ENCODE data around the gene SLC1A7. TPM values are rescaled to one million over a fixed set of nuclear protein-coding genes. Genes with fewer than 3 reads are reported as not detected.

The SLC1A7 gene
- total RNA-seq, 1 donor from 2014 or later, result not detected

GRCh38 chr1:53088616-53089300, 53.7 kb downstream of the SLC1A7 start:
- H3K36me3 ChIP-seq (ENCODE audit: control insufficient read depth, insufficient read depth, low read length), result no peaks in the 10 kb centered on the region

GRCh38 chr1:53087332-53088285, 54.8 kb downstream of the SLC1A7 start:
- Histone ChIP-seq H3K4me3 (ENCODE audit: low read depth, low read length) (no peak overlapping the region), H3K36me3 (ENCODE audit: control insufficient read depth, insufficient read depth, low read length) (no peaks in the 10 kb centered on the region), H3K27me3 (ENCODE audit: control insufficient read depth, insufficient read depth, low read length) (no peaks in the 10 kb centered on the region)
- no peak for FAIRE-seq
- DNase-seq (ENCODE audit: low read depth), result no peak
- TF ChIP-seq CTCF (IDR thresholded peaks at IDR 0.05; ENCODE audit: insufficient read depth, low read length, severe bottlenecking), result no peak

More at GRCh38 chr1:53088616-53089300, 53.7 kb downstream of the SLC1A7 start:
- DNase-seq (ENCODE audit: low read depth), result no peak
- Histone ChIP-seq H3K27me3 (ENCODE audit: control insufficient read depth, insufficient read depth, low read length) (no peaks in the 10 kb centered on the region), H3K4me3 (ENCODE audit: low read depth, low read length) (no peak overlapping the region)
- TF ChIP-seq CTCF (IDR thresholded peaks at IDR 0.05; ENCODE audit: insufficient read depth, low read length, severe bottlenecking), result no peak
- FAIRE-seq, result no peak

GRCh38 chr1:53086491-53087070, 55.9 kb downstream of the SLC1A7 start:
- H3K4me3 ChIP-seq (ENCODE audit: low read depth, low read length), result no peak overlapping the region
- H3K27me3 ChIP-seq (ENCODE audit: control insufficient read depth, insufficient read depth, low read length), result no peaks in the 10 kb centered on the region
- FAIRE-seq (no peak), DNase-seq (ENCODE audit: low read depth) (no peak)
- no peak for TF ChIP-seq CTCF (IDR thresholded peaks at IDR 0.05; ENCODE audit: insufficient read depth, low read length, severe bottlenecking)
- no peaks in the 10 kb centered on the region for H3K36me3 ChIP-seq (ENCODE audit: control insufficient read depth, insufficient read depth, low read length)

- H3K36me3 ChIP-seq (ENCODE audit: control insufficient read depth, insufficient read depth, low read length), result no peaks in the 10 kb centered on the region
- DNase-seq (ENCODE audit: low read depth) (no peak), FAIRE-seq (no peak)
- no peak for TF ChIP-seq CTCF (IDR thresholded peaks at IDR 0.05; ENCODE audit: insufficient read depth, low read length, severe bottlenecking)
- H3K27me3 ChIP-seq (ENCODE audit: control insufficient read depth, insufficient read depth, low read length), result no peaks in the 10 kb centered on the region
- H3K4me3 ChIP-seq (ENCODE audit: low read depth, low read length), result no peak overlapping the region
Observed at GRCh38 chr1:53085405-53085804, 57.0 kb downstream of the SLC1A7 start.

- FAIRE-seq (no peak), DNase-seq (ENCODE audit: low read depth) (peak; percentile 12)
- H3K36me3 ChIP-seq (ENCODE audit: control insufficient read depth, insufficient read depth, low read length), result no peaks in the 10 kb centered on the region
- H3K27me3 ChIP-seq (ENCODE audit: control insufficient read depth, insufficient read depth, low read length), result no peaks in the 10 kb centered on the region
- no peak overlapping the region for H3K4me3 ChIP-seq (ENCODE audit: low read depth, low read length)
- no peak for TF ChIP-seq CTCF (IDR thresholded peaks at IDR 0.05; ENCODE audit: insufficient read depth, low read length, severe bottlenecking)
Observed at GRCh38 chr1:53084589-53084971, 57.9 kb downstream of the SLC1A7 start.
